IMR-90 (cell line): ENCODE measurements around the gene SERPINA1. TPM values are rescaled to one million over a fixed set of nuclear protein-coding genes. Genes with fewer than 3 reads are reported as not detected.

Experiments used
- ATAC-seq: fragments of 200-7000 bp; cut with Tn5 transposase; 2 replicates; pipeline ENCODE4 v1.9.1; 2020; ENCODE audit warnings: low read depth, mild to moderate bottlenecking, moderate library complexity
- BruUV-seq: library from RNA; stranded (reverse); fragments of 400-500 nt; replicated peaks from 2 replicates; lab custom pipeline; 2021; lab: Mats Ljungman, UMichigan
- CTCF ChIA-PET: fragments of 300-600 bp; formaldehyde crosslinking; extraction: SDS; loops from one replicate; lab custom pipeline; 2021; ENCODE audit warnings: antibody characterized with exemption; lab: Yijun Ruan, JAX
- POLR2A ChIA-PET: fragments of 300-600 bp; sonication (Branson Sonifier 250); formaldehyde crosslinking; loops from one replicate; lab custom pipeline; 2022; ENCODE audit warnings: antibody characterized with exemption; ENCODE audit not compliant: unreplicated experiment; lab: Charles Lee
- DNase-seq: peaks from one replicate; pipeline ENCODE4 v3.0.0; 2013
- H2AFZ ChIP-seq: replicated peaks from 2 replicates; pipeline ENCODE3; 2013; ENCODE audit warnings: low read length, mild to moderate bottlenecking; ENCODE audit not compliant: poor library complexity
- H2AK5ac ChIP-seq: 2 replicates; pipeline ENCODE4 v1.6.1; 2013; ENCODE audit warnings: low read depth, low read length, inconsistent platforms
- H2AK9ac ChIP-seq: replicated peaks from 2 replicates; pipeline ENCODE3; 2013; ENCODE audit warnings: mild to moderate bottlenecking, low read depth, low read length, moderate library complexity; ENCODE audit not compliant: poor library complexity
- H2BK120ac ChIP-seq: 2 replicates; pipeline ENCODE4 v1.6.1; 2013; ENCODE audit warnings: low read depth, low read length, inconsistent platforms
- H2BK15ac ChIP-seq: 3 replicates; pipeline ENCODE4 v1.6.1; 2013; ENCODE audit warnings: low read depth, low read length, inconsistent platforms
- H2BK20ac ChIP-seq: 2 replicates; pipeline ENCODE4 v1.6.1; 2013; ENCODE audit warnings: low read depth, mild to moderate bottlenecking, inconsistent platforms, low read length, moderate library complexity
- H2BK5ac ChIP-seq: 2 replicates; pipeline ENCODE4 v1.6.1; 2013; ENCODE audit warnings: mild to moderate bottlenecking, low read depth, low read length, inconsistent platforms; ENCODE audit not compliant: poor library complexity, severe bottlenecking
- H3K14ac ChIP-seq: replicated peaks from 2 replicates; pipeline ENCODE4 v1.6.1; 2013; ENCODE audit warnings: low read depth, low read length, inconsistent platforms
- H3K18ac ChIP-seq: 2 replicates; pipeline ENCODE4 v1.6.1; 2013; ENCODE audit warnings: low read depth, low read length, control low read depth
- H3K23ac ChIP-seq: 2 replicates; pipeline ENCODE4 v1.6.1; 2013; ENCODE audit warnings: low read depth, low read length, inconsistent platforms
- H3K27ac ChIP-seq: 2 replicates; pipeline ENCODE4 v1.5.1; 2013; ENCODE audit warnings: mild to moderate bottlenecking, control low read depth, low read length; ENCODE audit not compliant: insufficient read depth
- H3K27me3 ChIP-seq: 2 replicates; pipeline ENCODE4 v1.6.1; 2013; ENCODE audit warnings: low read length; ENCODE audit not compliant: control insufficient read depth, insufficient read depth
- H3K36me3 ChIP-seq: 2 replicates; pipeline ENCODE4 v1.6.1; 2013; ENCODE audit warnings: low read length, mixed read lengths; ENCODE audit not compliant: control insufficient read depth, insufficient read depth
- H3K4ac ChIP-seq: 2 replicates; pipeline ENCODE4 v1.6.1; 2013; ENCODE audit warnings: low read depth, low read length, inconsistent platforms
- H3K4me1 ChIP-seq: 2 replicates; pipeline ENCODE4 v1.6.1; 2013; ENCODE audit warnings: low read length, mixed read lengths; ENCODE audit not compliant: control insufficient read depth, insufficient read depth
- H3K4me2 ChIP-seq: 2 replicates; pipeline ENCODE4 v1.6.1; 2013; ENCODE audit warnings: low read depth, mild to moderate bottlenecking, control low read depth, low read length, moderate library complexity
- H3K4me3 ChIP-seq: 2 replicates; pipeline ENCODE4 v1.5.1; 2013; ENCODE audit warnings: low read depth, mild to moderate bottlenecking, control low read depth, low read length, moderate library complexity; ENCODE audit not compliant: insufficient read depth
- H3K56ac ChIP-seq: 2 replicates; pipeline ENCODE4 v1.6.1; 2013; ENCODE audit warnings: low read length, inconsistent platforms; ENCODE audit not compliant: insufficient read depth; ENCODE audit errors: extremely low read depth
- H3K79me1 ChIP-seq, 2 experiments: 2 replicates each; pipeline ENCODE4 v1.6.1; 2013; ENCODE audit warnings: low read length in 2 of 2, inconsistent platforms in 1 of 2, low read depth in 1 of 2
- H3K9ac ChIP-seq: 2 replicates; pipeline ENCODE4 v1.6.1; 2013; ENCODE audit warnings: low read depth, low read length, control low read depth
- H3K9me1 ChIP-seq: 2 replicates; pipeline ENCODE4 v1.6.1; 2013; ENCODE audit warnings: low read length, inconsistent platforms; ENCODE audit not compliant: insufficient read depth
- H3K9me3 ChIP-seq: 2 replicates; pipeline ENCODE4 v1.6.1; 2013; ENCODE audit warnings: low read length; ENCODE audit not compliant: control insufficient read depth, insufficient read depth
- H4K20me1 ChIP-seq: 2 replicates; pipeline ENCODE4 v1.6.1; 2013; ENCODE audit warnings: low read length, inconsistent platforms; ENCODE audit not compliant: insufficient read depth
- H4K5ac ChIP-seq: 2 replicates; pipeline ENCODE4 v1.6.1; 2013; ENCODE audit warnings: mild to moderate bottlenecking, low read depth, low read length, control low read depth
- H4K8ac ChIP-seq, 2 experiments: 2 replicates each; pipeline ENCODE4 v1.6.1; 2013; ENCODE audit warnings: low read depth in 2 of 2, low read length in 2 of 2, control low read depth in 1 of 2, inconsistent platforms in 1 of 2
- H4K91ac ChIP-seq: 2 replicates; pipeline ENCODE4 v1.6.1; 2013; ENCODE audit warnings: low read depth, low read length, inconsistent platforms; ENCODE audit not compliant: insufficient read depth
- CHD1 ChIP-seq: IDR thresholded peaks from 2 replicates; pipeline ENCODE4 v1.6.1; 2012; ENCODE audit warnings: low read depth, low read length, improper control_type of control experiment
- MAFK ChIP-seq: IDR thresholded peaks from 2 replicates; pipeline ENCODE4 v1.6.1; 2012; ENCODE audit warnings: low read depth, low read length, improper control_type of control experiment
- MXI1 ChIP-seq: IDR thresholded peaks from 2 replicates; pipeline ENCODE4 v1.6.1; 2012; ENCODE audit warnings: low read depth, mild to moderate bottlenecking, low read length, moderate library complexity, borderline replicate concordance
- NFE2L2 ChIP-seq: fragments of 150-350 bp; IDR thresholded peaks from 2 replicates; pipeline ENCODE4 v1.6.1; 2016; ENCODE audit warnings: low read depth, mild to moderate bottlenecking, low read length
- RCOR1 ChIP-seq: IDR thresholded peaks from 2 replicates; pipeline ENCODE4 v1.6.1; 2012; ENCODE audit warnings: mild to moderate bottlenecking, low read length, improper control_type of control experiment; ENCODE audit not compliant: insufficient replicate concordance
- RFX5 ChIP-seq: IDR thresholded peaks from 2 replicates; pipeline ENCODE4 v1.8.0; 2012; ENCODE audit warnings: low read depth, mild to moderate bottlenecking, low read length, moderate library complexity
- SMC3 ChIP-seq: fragments of 150-350 bp; IDR thresholded peaks from 2 replicates; pipeline ENCODE4 v1.6.1; 2016; ENCODE audit warnings: low read depth, mild to moderate bottlenecking, antibody characterized with exemption, low read length, moderate library complexity
- WGBS, 2 experiments: methylation state at CpG; one replicate each; pipeline versions ENCODE4 v1.1.5 to v1.1.7; 2013; ENCODE audit warnings: missing lambda C conversion rate in 2 of 2; ENCODE audit not compliant: insufficient read length in 1 of 2; ENCODE audit errors: extremely low coverage in 2 of 2; 5-methylcytosine and 5-hydroxymethylcytosine counted together
- dilution Hi-C: fragments of 300-500 bp; cut with HindIII; formaldehyde crosslinking; loops from one replicate; pipeline ENCODE4 v1.14.3; 2018; ENCODE audit warnings: low sequenced_read_pairs; ENCODE audit not compliant: unreplicated experiment
- in situ Hi-C: fragments of 300-500 bp; cut with MboI; formaldehyde crosslinking; loops from 3 replicates; pipeline ENCODE4 v1.14.3; 2019; ENCODE audit warnings: low sequenced_read_pairs, inconsistent platforms, mixed read lengths
- intact Hi-C: fragments of 100-400 bp; cut with micrococcal nuclease; formaldehyde crosslinking; loops from 2 replicates; pipeline ENCODE4 v1.10.0; 2022
- polyA plus RNA-seq, 3 experiments: library from polyadenylated mRNA; depleted of rRNA; stranded (reverse); fragments of >200 nt; gene quantifications; 2 replicates each; pipeline ENCODE4 v1.2.3, GENCODE V29; 2012; ENCODE audit warnings: low replicate concordance in 1 of 3
- total RNA-seq: library from RNA; depleted of rRNA; stranded (reverse); fragments of >200 nt; gene quantifications from 2 replicates; pipeline ENCODE4 v1.2.3, GENCODE V29; 2012
- TF ChIP-seq, protein P1 (sequence below): conservative IDR thresholded peaks from 2 replicates; pipeline ENCODE4 v1.5.1; 2012; ENCODE audit warnings: mild to moderate bottlenecking, low read depth, low read length, improper control_type of control experiment

The SERPINA1 gene
- total and polyA plus RNA-seq, 2 of the 4 experiments (the other 2 are of a cell fraction): 0.54 to 1.2 TPM

GRCh38 chr14:94388027-94388383, 397 bp downstream of the SERPINA1 start:
- Histone ChIP-seq H3K56ac (no peak overlapping the region), H3K9ac (no peak overlapping the region), H3K27ac (no peak overlapping the region), H4K20me1 (no peaks in the 10 kb centered on the region), H2BK120ac (no peak overlapping the region), H2AFZ (no peak overlapping the region), H3K18ac (no peak overlapping the region), H4K8ac (no peak overlapping the region), H3K14ac (no peak overlapping the region), H4K91ac (no peak overlapping the region), H3K23ac (no peak overlapping the region), H3K4me2 (no peak overlapping the region), H2BK15ac (no peak overlapping the region), H2AK9ac (no peak overlapping the region), H3K9me1 (no peaks in the 10 kb centered on the region), H2BK20ac (no peak overlapping the region), H3K4me1 (no peaks in the 10 kb centered on the region), H3K27me3 (no peaks in the 10 kb centered on the region), H3K36me3 (no peaks in the 10 kb centered on the region), H3K9me3 (no peaks in the 10 kb centered on the region), H3K4ac (no peak overlapping the region), H2BK5ac (no peak overlapping the region), H3K4me3 (no peak overlapping the region), H4K5ac (no peak overlapping the region), H2AK5ac (no peak overlapping the region), H3K79me1 (no peaks in the 10 kb centered on the region)
- no TSS peak for BruUV-seq
- in situ Hi-C loops (no loop called here), intact Hi-C loops (no loop called here), dilution Hi-C loops (no loop called here)
- POLR2A ChIA-PET: no interaction called here
- no peak for ATAC-seq
- DNase-seq: no peak
- CTCF ChIA-PET: no interaction called here
- WGBS, 2 experiments: no CpG with 5 or more reads among the region's 6 CpGs
- TF ChIP-seq, protein P1, sequence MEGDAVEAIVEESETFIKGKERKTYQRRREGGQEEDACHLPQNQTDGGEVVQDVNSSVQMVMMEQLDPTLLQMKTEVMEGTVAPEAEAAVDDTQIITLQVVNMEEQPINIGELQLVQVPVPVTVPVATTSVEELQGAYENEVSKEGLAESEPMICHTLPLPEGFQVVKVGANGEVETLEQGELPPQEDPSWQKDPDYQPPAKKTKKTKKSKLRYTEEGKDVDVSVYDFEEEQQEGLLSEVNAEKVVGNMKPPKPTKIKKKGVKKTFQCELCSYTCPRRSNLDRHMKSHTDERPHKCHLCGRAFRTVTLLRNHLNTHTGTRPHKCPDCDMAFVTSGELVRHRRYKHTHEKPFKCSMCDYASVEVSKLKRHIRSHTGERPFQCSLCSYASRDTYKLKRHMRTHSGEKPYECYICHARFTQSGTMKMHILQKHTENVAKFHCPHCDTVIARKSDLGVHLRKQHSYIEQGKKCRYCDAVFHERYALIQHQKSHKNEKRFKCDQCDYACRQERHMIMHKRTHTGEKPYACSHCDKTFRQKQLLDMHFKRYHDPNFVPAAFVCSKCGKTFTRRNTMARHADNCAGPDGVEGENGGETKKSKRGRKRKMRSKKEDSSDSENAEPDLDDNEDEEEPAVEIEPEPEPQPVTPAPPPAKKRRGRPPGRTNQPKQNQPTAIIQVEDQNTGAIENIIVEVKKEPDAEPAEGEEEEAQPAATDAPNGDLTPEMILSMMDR: no peak
- TF ChIP-seq MXI1 (no peak), NFE2L2 (no peak), CHD1 (no peak), RCOR1 (no peak), SMC3 (no peak), MAFK (no peak), RFX5 (no peak)
